Tibial artery (tissue), 4 donors: Measurements from ENCODE around the gene GABRP.

Source experiments
- DNase-seq, 2 donors: peaks; one replicate each; pipeline ENCODE4 v3.0.0-alpha.2; 2019
- H3K27ac ChIP-seq, 2 donors: fragments of 200-600 bp; sonication (generic) in 1 of 2; 1 replicate in 1 of 2; 2 replicates in 1 of 2; pipeline ENCODE4 v1.5.1; 2018 to 2019; ENCODE audit warnings: mild to moderate bottlenecking in 1 of 2
- H3K27me3 ChIP-seq, 2 donors: fragments of 200-600 bp; sonication (generic) in 1 of 2; one replicate each; pipeline versions ENCODE4 v1.5.1 to v1.6.0; 2016 to 2019
- H3K36me3 ChIP-seq, 3 donors: fragments of 200-600 bp; sonication (generic) in 2 of 3; one replicate each; pipeline ENCODE4 v1.5.1; 2016 to 2019; ENCODE audit warnings: mild to moderate bottlenecking in 2 of 3
- H3K4me1 ChIP-seq, 4 donors: fragments of 200-600 bp; sonication (generic) in 2 of 4; 1 replicate in 3 of 4; 2 replicates in 1 of 4; pipeline ENCODE4 v1.5.1; 2016 to 2019
- H3K4me3 ChIP-seq, 2 donors: fragments of 200-600 bp; sonication (generic) in 1 of 2; 1 replicate in 1 of 2; 2 replicates in 1 of 2; pipeline ENCODE4 v1.5.1; 2018 to 2019; ENCODE audit warnings: mild to moderate bottlenecking in 2 of 2
- H3K9me3 ChIP-seq, 3 donors: fragments of 200-600 bp; sonication (generic) in 1 of 3; one replicate each; pipeline ENCODE4 v1.5.1; 2016 to 2019
- CTCF ChIP-seq, 2 experiments: fragments of 200-600 bp in 1 of 2; fragments of 450-650 bp in 1 of 2; IDR thresholded peaks; one replicate each; pipeline ENCODE4 v1.5.1; 2017 to 2019; ENCODE audit warnings: antibody characterized with exemption in 2 of 2, mild to moderate bottlenecking in 1 of 2, moderate library complexity in 1 of 2
- intact Hi-C: fragments of 100-400 bp; cut with DNase I; formaldehyde crosslinking; loops from one replicate; pipeline ENCODE4 v1.15.0; 2023; ENCODE audit warnings: low total_unique reads

Gene GABRP

GRCh38 chr5:170783498-170784247 lies at the start of gene GABRP:
Gene GABRP (plus strand): TSS chr5:170783725. CDS start chr5:170788616, 4,891 bp downstream.
- H3K4me1 ChIP-seq = no peaks in the 10 kb centered on the region
- intact Hi-C loops = loop anchor here (2.0 kb wide), 1 partner anchor 29 kb away; no protein-coding TSS in a partner anchor
- H3K27ac ChIP-seq = no peak within 1 kb of the TSS
- no peaks in the 10 kb centered on the region for H3K36me3 ChIP-seq
- no peaks in the 10 kb centered on the region for H3K9me3 ChIP-seq
- H3K4me3 ChIP-seq = no peak within 1 kb of the TSS
- TF ChIP-seq CTCF (IDR thresholded peaks at IDR 0.05) = no peak
- no peaks in the 10 kb centered on the region for H3K27me3 ChIP-seq
- no peak for DNase-seq

- no peak for TF ChIP-seq CTCF (IDR thresholded peaks at IDR 0.05)
- no peak for DNase-seq
- Histone ChIP-seq H3K9me3 (peaks cover 0 to 3% (median 3%) of the 10 kb centered on the region in 3 donors), H3K27me3 (peaks cover 0 to 6% of the 10 kb centered on the region in 2 donors), H3K36me3 (no peaks in the 10 kb centered on the region), H3K4me3 (no peak overlapping the region), H3K27ac (no peak overlapping the region), H3K4me1 (no peaks in the 10 kb centered on the region)
- intact Hi-C loops = no loop called here
These were observed 46.6 kb upstream of the GABRP start for GRCh38 chr5:170736966-170737365.

- intact Hi-C loops = no loop called here
- H3K9me3 ChIP-seq = peaks cover 0 to 3% (median 3%) of the 10 kb centered on the region in 3 donors
- no peaks in the 10 kb centered on the region for H3K36me3 ChIP-seq
- TF ChIP-seq CTCF (IDR thresholded peaks at IDR 0.05) = no peak
- H3K27me3 ChIP-seq = peaks cover 0 to 6% of the 10 kb centered on the region in 2 donors
- no peak overlapping the region for H3K27ac ChIP-seq
- no peak for DNase-seq
- H3K4me3 ChIP-seq = no peak overlapping the region
- no peaks in the 10 kb centered on the region for H3K4me1 ChIP-seq
These were observed 45.9 kb upstream of the GABRP start for GRCh38 chr5:170737591-170737990.

GRCh38 chr5:170738840-170739239 lies 44.7 kb upstream of the GABRP start:
- intact Hi-C loops = no loop called here
- no peak for DNase-seq
- H3K27me3 ChIP-seq = peaks cover 0 to 6% of the 10 kb centered on the region in 2 donors

GRCh38 chr5:170739446-170739845 lies 44.1 kb upstream of the GABRP start:
- DNase-seq = no peak
- Histone ChIP-seq H3K4me3 (no peak overlapping the region), H3K9me3 (peaks cover 0 to 3% (median 3%) of the 10 kb centered on the region in 3 donors), H3K36me3 (no peaks in the 10 kb centered on the region), H3K27me3 (peaks cover 0 to 6% of the 10 kb centered on the region in 2 donors), H3K27ac (no peak overlapping the region), H3K4me1 (peaks cover 0 to 5% (median 3%) of the 10 kb centered on the region in 4 donors)
- intact Hi-C loops = no loop called here
- no peak for TF ChIP-seq CTCF (IDR thresholded peaks at IDR 0.05)

More at GRCh38 chr5:170738840-170739239, 44.7 kb upstream of the GABRP start:
- no peaks in the 10 kb centered on the region for H3K36me3 ChIP-seq
- H3K4me3 ChIP-seq = no peak overlapping the region
- H3K9me3 ChIP-seq = peaks cover 0 to 3% (median 3%) of the 10 kb centered on the region in 3 donors
- H3K4me1 ChIP-seq = no peaks in the 10 kb centered on the region
- H3K27ac ChIP-seq = no peak overlapping the region
- TF ChIP-seq CTCF (IDR thresholded peaks at IDR 0.05) = no peak
